T-helper 2 cell treated with Interferon-gamma antibody and Interleukin-4, amounts not matched to agents 5 μg/mL and 100 μg/mL, for 36 hours (primary cell): ENCODE measurements around the gene SP140L.
A peak's percentile ranks its signal among the peaks of the same experiment; 100 is the strongest.
"Not testable (repeated sequence)": the region's sequence is repeated elsewhere in the genome, so short reads cannot be mapped to it uniquely, and the experiment has no call there.

Experiments
- DNase-seq: peaks from one replicate; pipeline ENCODE4 v3.0.0; 2021; ENCODE audit warnings: low spot score
- H3K27ac Mint-ChIP-seq: one replicate; pipeline ENCODE4 v1.8.0; 2021; ENCODE audit warnings: mild to moderate bottlenecking, mixed read lengths
- H3K27me3 Mint-ChIP-seq: one replicate; pipeline ENCODE4 v1.8.0; 2021; ENCODE audit warnings: low read depth, mixed read lengths
- H3K36me3 Mint-ChIP-seq: one replicate; pipeline ENCODE4 v1.8.0; 2021; ENCODE audit warnings: low read depth, mixed read lengths
- H3K4me1 Mint-ChIP-seq: one replicate; pipeline ENCODE4 v1.8.0; 2021; ENCODE audit warnings: low read depth, mixed read lengths
- H3K4me3 Mint-ChIP-seq: one replicate; pipeline ENCODE4 v1.8.0; 2022; ENCODE audit warnings: mild to moderate bottlenecking, moderate library complexity, mixed read lengths
- H3K9me3 Mint-ChIP-seq: one replicate; pipeline ENCODE4 v1.8.0; 2021; ENCODE audit warnings: mixed read lengths

SP140L gene

GRCh38 chr2:230326453-230327417, at the start of gene SP140L:
SP140L (plus strand) TSS chr2:230327193; CDS start chr2:230327270, 77 bp downstream.
- Mint-ChIP-seq H3K4me1 (peaks cover 62% of the 10 kb centered on the region), H3K27me3 (no peaks in the 10 kb centered on the region), H3K4me3 (peak within 1 kb of the TSS; percentile 97), H3K9me3 (peaks cover 6% of the 10 kb centered on the region), H3K27ac (peak within 1 kb of the TSS; percentile 92), H3K36me3 (peaks cover 64% of the 10 kb centered on the region)
- DNase-seq: peak; percentile 76

GRCh38 chr2:230282936-230283335, 44.1 kb upstream of the SP140L start:
- DNase-seq: no peak
- Mint-ChIP-seq H3K36me3 (peaks cover 66% of the 10 kb centered on the region), H3K27me3 (no peaks in the 10 kb centered on the region)

GRCh38 chr2:230286048-230286447, 40.9 kb upstream of the SP140L start:
- no peak overlapping the region for H3K27ac Mint-ChIP-seq
- peaks cover 31% of the 10 kb centered on the region for H3K4me1 Mint-ChIP-seq
- peaks cover 70% of the 10 kb centered on the region for H3K36me3 Mint-ChIP-seq
- H3K9me3 Mint-ChIP-seq: peaks cover 16% of the 10 kb centered on the region
- DNase-seq: no peak
- no peak overlapping the region for H3K4me3 Mint-ChIP-seq
- H3K27me3 Mint-ChIP-seq: no peaks in the 10 kb centered on the region

More at GRCh38 chr2:230282936-230283335, 44.1 kb upstream of the SP140L start:
- H3K9me3 Mint-ChIP-seq: peaks cover 12% of the 10 kb centered on the region
- peaks cover 20% of the 10 kb centered on the region for H3K4me1 Mint-ChIP-seq
- H3K27ac Mint-ChIP-seq: no peak overlapping the region
- H3K4me3 Mint-ChIP-seq: no peak overlapping the region

- H3K36me3 Mint-ChIP-seq: peaks cover 83% of the 10 kb centered on the region
Measured at GRCh38 chr2:230289311-230289710, 37.7 kb upstream of the SP140L start.

GRCh38 chr2:230295192-230295591, 31.8 kb upstream of the SP140L start:
- H3K9me3 Mint-ChIP-seq: peaks cover 61% of the 10 kb centered on the region
- no peak overlapping the region for H3K27ac Mint-ChIP-seq

More at GRCh38 chr2:230289311-230289710, 37.7 kb upstream of the SP140L start:
- not testable (repeated sequence) for H3K27ac Mint-ChIP-seq, H3K27me3 Mint-ChIP-seq, DNase-seq, H3K4me3 Mint-ChIP-seq
- H3K9me3 Mint-ChIP-seq: peaks cover 25% of the 10 kb centered on the region
- peaks cover 30% of the 10 kb centered on the region for H3K4me1 Mint-ChIP-seq

GRCh38 chr2:230296917-230297316, 30.1 kb upstream of the SP140L start:
- peaks cover 7% of the 10 kb centered on the region for H3K4me1 Mint-ChIP-seq
- no peak overlapping the region for H3K27ac Mint-ChIP-seq
- no peak for DNase-seq
- no peak overlapping the region for H3K4me3 Mint-ChIP-seq
- peaks cover 98% of the 10 kb centered on the region for H3K36me3 Mint-ChIP-seq
- H3K27me3 Mint-ChIP-seq: no peaks in the 10 kb centered on the region
- H3K9me3 Mint-ChIP-seq: peaks cover 77% of the 10 kb centered on the region

More at GRCh38 chr2:230295192-230295591, 31.8 kb upstream of the SP140L start:
- Mint-ChIP-seq H3K4me3 (no peak overlapping the region), H3K36me3 (peaks cover 97% of the 10 kb centered on the region), H3K27me3 (no peaks in the 10 kb centered on the region), H3K4me1 (peaks cover 7% of the 10 kb centered on the region)
- DNase-seq: no peak

- H3K27me3 Mint-ChIP-seq: no peaks in the 10 kb centered on the region
- H3K9me3 Mint-ChIP-seq: peaks cover 86% of the 10 kb centered on the region
- H3K36me3 Mint-ChIP-seq: peaks cover 95% of the 10 kb centered on the region
- H3K4me3 Mint-ChIP-seq: no peak overlapping the region
- peaks cover 7% of the 10 kb centered on the region for H3K4me1 Mint-ChIP-seq
- no peak overlapping the region for H3K27ac Mint-ChIP-seq
- DNase-seq: no peak
Measured at GRCh38 chr2:230299618-230300017, 27.4 kb upstream of the SP140L start.

GRCh38 chr2:230305416-230306275, 21.3 kb upstream of the SP140L start:
- Mint-ChIP-seq H3K36me3 (peaks cover 70% of the 10 kb centered on the region), H3K9me3 (peaks cover 33% of the 10 kb centered on the region), H3K27ac (peak overlapping the region; percentile 14), H3K4me3 (no peak overlapping the region), H3K4me1 (peaks cover 6% of the 10 kb centered on the region), H3K27me3 (no peaks in the 10 kb centered on the region)
- no peak for DNase-seq

- Mint-ChIP-seq H3K27ac (no peak overlapping the region), H3K27me3 (no peaks in the 10 kb centered on the region), H3K4me3 (no peak overlapping the region), H3K36me3 (peaks cover 63% of the 10 kb centered on the region), H3K4me1 (peaks cover 6% of the 10 kb centered on the region), H3K9me3 (peaks cover 26% of the 10 kb centered on the region)
- no peak for DNase-seq
Measured at GRCh38 chr2:230306474-230306873, 20.5 kb upstream of the SP140L start.

- Mint-ChIP-seq H3K27me3 (no peaks in the 10 kb centered on the region), H3K27ac (no peak overlapping the region), H3K4me3 (no peak overlapping the region), H3K4me1 (peaks cover 6% of the 10 kb centered on the region), H3K9me3 (peaks cover 19% of the 10 kb centered on the region), H3K36me3 (peaks cover 65% of the 10 kb centered on the region)
- no peak for DNase-seq
Measured at GRCh38 chr2:230307485-230307884, 19.5 kb upstream of the SP140L start.

- Mint-ChIP-seq H3K4me3 (no peak overlapping the region), H3K27me3 (no peaks in the 10 kb centered on the region), H3K9me3 (peaks cover 9% of the 10 kb centered on the region), H3K36me3 (peaks cover 64% of the 10 kb centered on the region), H3K4me1 (peaks cover 6% of the 10 kb centered on the region), H3K27ac (no peak overlapping the region)
- no peak for DNase-seq
Measured at GRCh38 chr2:230308402-230309000, 18.5 kb upstream of the SP140L start.

GRCh38 chr2:230310792-230311191, 16.2 kb upstream of the SP140L start:
- H3K27ac Mint-ChIP-seq, H3K9me3 Mint-ChIP-seq, H3K4me3 Mint-ChIP-seq, DNase-seq, H3K27me3 Mint-ChIP-seq, H3K4me1 Mint-ChIP-seq: not testable (repeated sequence)
- peaks cover 69% of the 10 kb centered on the region for H3K36me3 Mint-ChIP-seq

- DNase-seq, H3K27me3 Mint-ChIP-seq, H3K4me3 Mint-ChIP-seq, H3K9me3 Mint-ChIP-seq, H3K4me1 Mint-ChIP-seq: not testable (repeated sequence)
- peak overlapping the region; percentile 36 for H3K27ac Mint-ChIP-seq
- peaks cover 76% of the 10 kb centered on the region for H3K36me3 Mint-ChIP-seq
Measured at GRCh38 chr2:230311634-230312033, 15.4 kb upstream of the SP140L start.
